Neuronal stem cell (in vitro differentiated cells): ENCODE data around the gene PRSS12.
"Not testable (repeated sequence)": the region's sequence is repeated elsewhere in the genome, so short reads cannot be mapped to it uniquely, and the experiment has no call there.

Source experiments
- DNase-seq: peaks from one replicate; pipeline ENCODE4 v3.0.0-alpha.2; 2013; ENCODE audit warnings: low spot score
- H2AFZ ChIP-seq: one replicate; pipeline ENCODE4 v1.6.1; 2013; ENCODE audit warnings: mild to moderate bottlenecking, low read length, inconsistent platforms
- H2AK5ac ChIP-seq: 2 replicates; pipeline ENCODE4 v1.6.1; 2013; ENCODE audit warnings: low read depth, mild to moderate bottlenecking, inconsistent platforms, low read length, moderate library complexity, mixed read lengths
- H2BK120ac ChIP-seq: 2 replicates; pipeline ENCODE4 v1.6.1; 2013; ENCODE audit warnings: low read depth, mild to moderate bottlenecking, inconsistent platforms, low read length, moderate library complexity, mixed read lengths
- H2BK12ac ChIP-seq: one replicate; pipeline ENCODE4 v1.6.1; 2013; ENCODE audit warnings: low read length, inconsistent platforms
- H2BK15ac ChIP-seq: 2 replicates; pipeline ENCODE4 v1.6.1; 2013; ENCODE audit warnings: mild to moderate bottlenecking, low read length, inconsistent platforms, mixed read lengths
- H2BK5ac ChIP-seq: one replicate; pipeline ENCODE4 v1.6.1; 2013; ENCODE audit warnings: inconsistent platforms, mild to moderate bottlenecking, low read length, moderate library complexity
- H3K14ac ChIP-seq: one replicate; pipeline ENCODE4 v1.6.1; 2013; ENCODE audit warnings: low read length, inconsistent platforms
- H3K18ac ChIP-seq: 2 replicates; pipeline ENCODE4 v1.6.1; 2013; ENCODE audit warnings: low read length, inconsistent platforms
- H3K23ac ChIP-seq: 2 replicates; pipeline ENCODE4 v1.6.1; 2013; ENCODE audit warnings: low read depth, mild to moderate bottlenecking, mixed read lengths, low read length, inconsistent platforms; ENCODE audit not compliant: poor library complexity
- H3K27ac ChIP-seq: replicated peaks from 3 replicates; pipeline ENCODE4 v1.5.1; 2013; ENCODE audit warnings: low read length, inconsistent platforms
- H3K27me3 ChIP-seq, 3 experiments: 2 replicates each; pipeline ENCODE4 v1.6.1; 2013; ENCODE audit warnings: low read length in 3 of 3, mild to moderate bottlenecking in 2 of 3, inconsistent platforms in 1 of 3, low read depth in 1 of 3, mixed read lengths in 1 of 3, moderate library complexity in 1 of 3; ENCODE audit not compliant: control insufficient read depth in 3 of 3, insufficient read depth in 3 of 3
- H3K36me3 ChIP-seq, 2 donors: replicated peaks in 1 of 2; 2 replicates each; pipeline ENCODE4 v1.6.1; 2013; ENCODE audit warnings: low read length in 2 of 2; ENCODE audit not compliant: control insufficient read depth in 2 of 2, insufficient read depth in 2 of 2
- H3K4ac ChIP-seq: 2 replicates; pipeline ENCODE4 v1.6.1; 2013; ENCODE audit warnings: inconsistent platforms, mild to moderate bottlenecking, low read length, moderate library complexity
- H3K4me1 ChIP-seq, 2 donors: 1 replicate in 1 of 2; 2 replicates in 1 of 2; pipeline ENCODE4 v1.6.1; 2013; ENCODE audit warnings: low read length in 2 of 2, low read depth in 1 of 2; ENCODE audit not compliant: control insufficient read depth in 2 of 2, insufficient read depth in 1 of 2
- H3K4me2 ChIP-seq: one replicate; pipeline ENCODE4 v1.6.1; 2013; ENCODE audit warnings: mild to moderate bottlenecking, low read length, inconsistent platforms; ENCODE audit not compliant: insufficient read depth, poor library complexity, severe bottlenecking
- H3K4me3 ChIP-seq, 2 donors: 2 replicates each; pipeline ENCODE4 v1.5.1; 2013; ENCODE audit warnings: low read length in 2 of 2, mild to moderate bottlenecking in 2 of 2, inconsistent platforms in 1 of 2, moderate library complexity in 1 of 2
- H3K79me1 ChIP-seq: one replicate; pipeline ENCODE4 v1.6.1; 2013; ENCODE audit warnings: low read depth, mild to moderate bottlenecking, inconsistent platforms, low read length, moderate library complexity
- H3K9ac ChIP-seq: one replicate; pipeline ENCODE4 v1.6.1; 2013; ENCODE audit warnings: mild to moderate bottlenecking, low read depth, low read length, inconsistent platforms; ENCODE audit not compliant: poor library complexity
- H3K9me3 ChIP-seq, 2 donors: replicated peaks in 1 of 2; 2 replicates each; pipeline versions ENCODE3 to v1.6.1; 2013; ENCODE audit warnings: low read length in 2 of 2, mild to moderate bottlenecking in 2 of 2, inconsistent platforms in 1 of 2, low read depth in 1 of 2, mixed read lengths in 1 of 2, moderate library complexity in 1 of 2; ENCODE audit not compliant: control insufficient read depth in 2 of 2, insufficient read depth in 1 of 2
- H4K8ac ChIP-seq: one replicate; pipeline ENCODE4 v1.6.1; 2013; ENCODE audit warnings: low read depth, mild to moderate bottlenecking, inconsistent platforms, low read length, moderate library complexity
- H4K91ac ChIP-seq: one replicate; pipeline ENCODE4 v1.6.1; 2013; ENCODE audit warnings: low read length, low read depth, mild to moderate bottlenecking, inconsistent platforms; ENCODE audit not compliant: poor library complexity
- WGBS, 2 donors: extraction: QIAGEN DNeasy Blood & Tissue Kit; methylation state at CpG; one replicate each; pipeline ENCODE4 v1.1.7; 2013; ENCODE audit warnings: missing lambda C conversion rate in 2 of 2, mixed read lengths in 1 of 2; ENCODE audit not compliant: insufficient read length in 2 of 2, insufficient replicate concordance in 1 of 2; ENCODE audit errors: extremely low coverage in 2 of 2; 5-methylcytosine and 5-hydroxymethylcytosine counted together

Gene PRSS12

DNA sequence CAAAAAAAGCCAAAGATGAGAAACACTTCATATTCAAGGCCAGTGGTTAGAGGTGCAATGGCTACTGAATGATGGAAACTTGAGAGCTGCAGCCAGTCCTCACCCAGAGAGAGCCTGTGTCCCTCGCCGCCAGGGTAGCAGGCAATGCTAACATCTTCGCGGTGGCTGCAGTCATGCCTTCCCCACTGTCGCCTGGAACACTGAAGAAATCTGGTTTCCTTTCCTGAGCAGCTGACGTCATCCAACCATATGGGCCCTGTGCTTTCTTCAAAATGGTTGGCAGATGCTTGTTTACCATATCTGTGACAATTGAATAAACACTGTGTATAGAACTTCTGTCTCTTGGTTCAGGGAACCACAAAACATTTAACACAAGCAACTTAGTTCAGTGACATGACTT, 39.7 kb downstream of the PRSS12 start:
- H2BK12ac ChIP-seq, result no peak overlapping the region
- DNase-seq, result no peak
- H3K27me3 ChIP-seq, result no peaks in the 10 kb centered on the region
- no peak overlapping the region for H3K9ac ChIP-seq
- H2BK120ac ChIP-seq, result no peak overlapping the region
- peak overlapping the region; percentile 21 for H2AFZ ChIP-seq
- H4K8ac ChIP-seq, result no peak overlapping the region
- WGBS, 2 donors, result no CpG with 5 or more reads among the region's 6 CpGs
- no peak overlapping the region for H3K4ac ChIP-seq
- H3K23ac ChIP-seq, result no peak overlapping the region
- H3K18ac ChIP-seq, result no peak overlapping the region
- H3K4me3 ChIP-seq, result no peak overlapping the region
- no peak overlapping the region for H3K14ac ChIP-seq
- H3K4me2 ChIP-seq, result no peak overlapping the region
- no peaks in the 10 kb centered on the region for H3K79me1 ChIP-seq
- no peaks in the 10 kb centered on the region for H3K36me3 ChIP-seq
- no peak overlapping the region for H2BK15ac ChIP-seq
- no peaks in the 10 kb centered on the region for H3K4me1 ChIP-seq
- no peaks in the 10 kb centered on the region for H3K9me3 ChIP-seq
- no peak overlapping the region for H4K91ac ChIP-seq
- H3K27ac ChIP-seq, result no peak overlapping the region
- no peak overlapping the region for H2BK5ac ChIP-seq
- H2AK5ac ChIP-seq, result no peak overlapping the region

DNA sequence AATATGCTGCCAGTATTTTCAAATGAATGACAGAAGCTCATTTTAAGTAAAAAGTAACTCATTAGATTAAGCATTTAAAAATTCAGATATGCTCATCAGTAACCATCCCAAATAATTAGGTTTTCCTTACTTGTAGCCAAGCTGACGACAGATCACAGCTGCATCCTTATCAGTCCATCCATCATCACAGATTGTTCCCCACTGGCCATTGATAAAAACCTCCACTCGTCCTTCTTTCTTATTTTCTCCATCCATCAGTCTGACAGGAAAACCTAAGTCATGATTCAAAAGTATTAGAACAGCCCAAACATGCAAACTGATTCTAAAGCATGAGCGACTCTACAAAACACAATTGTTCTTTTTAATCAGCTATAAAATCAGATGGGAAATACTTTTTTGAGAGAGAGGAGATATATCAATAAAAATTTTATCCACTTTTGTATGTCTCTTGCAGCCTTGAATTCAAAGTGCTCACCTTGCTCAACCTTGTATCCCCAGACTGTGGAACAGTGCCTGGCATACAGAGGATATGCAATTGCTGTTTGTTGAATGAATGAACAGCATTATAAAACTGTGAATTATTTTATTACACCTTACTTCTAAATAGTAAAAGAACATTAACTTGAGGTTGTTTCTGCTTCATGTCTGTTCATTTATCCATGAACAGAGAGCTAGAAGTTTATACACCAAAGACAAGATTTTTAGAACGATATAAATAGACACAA, 44.3 kb downstream of the PRSS12 start:
- no peak overlapping the region for H3K27ac ChIP-seq
- no peak for DNase-seq
- no peak overlapping the region for H3K4ac ChIP-seq
- H2BK5ac ChIP-seq, result no peak overlapping the region
- H3K23ac ChIP-seq, result no peak overlapping the region
- H4K91ac ChIP-seq, result no peak overlapping the region
- H2BK15ac ChIP-seq, result no peak overlapping the region
- no peak overlapping the region for H3K4me3 ChIP-seq
- no peak overlapping the region for H2AK5ac ChIP-seq
- no peak overlapping the region for H3K18ac ChIP-seq
- H4K8ac ChIP-seq, result no peak overlapping the region
- no peak overlapping the region for H2BK12ac ChIP-seq
- no CpG with 5 or more reads among the region's 4 CpGs for WGBS, 2 donors
- no peaks in the 10 kb centered on the region for H3K4me1 ChIP-seq
- no peak overlapping the region for H2BK120ac ChIP-seq
- no peak overlapping the region for H3K4me2 ChIP-seq
- H3K9me3 ChIP-seq, result no peaks in the 10 kb centered on the region
- H2AFZ ChIP-seq, result no peak overlapping the region
- no peaks in the 10 kb centered on the region for H3K36me3 ChIP-seq
- H3K14ac ChIP-seq, result no peak overlapping the region
- H3K27me3 ChIP-seq, result no peaks in the 10 kb centered on the region
- H3K9ac ChIP-seq, result no peak overlapping the region
- no peaks in the 10 kb centered on the region for H3K79me1 ChIP-seq

DNA sequence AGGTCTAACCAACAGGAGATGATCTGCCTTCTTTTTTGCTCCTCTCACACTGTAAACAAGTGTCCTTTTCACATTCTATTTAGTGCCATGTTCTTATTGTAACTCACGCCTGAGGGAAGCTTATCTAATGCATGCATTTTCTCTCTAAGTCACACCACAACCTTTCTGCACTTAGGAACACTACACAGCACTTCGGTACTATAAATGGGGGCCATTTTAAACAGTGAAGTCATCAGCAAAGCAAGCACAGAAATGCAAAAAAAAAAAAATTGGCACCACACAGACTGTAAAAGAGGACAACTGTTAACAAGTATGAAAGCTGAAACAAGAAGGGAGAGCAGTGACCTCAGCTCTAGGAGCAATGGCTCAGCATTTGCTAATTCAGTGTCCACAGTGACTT, 45.2 kb downstream of the PRSS12 start:
- Histone ChIP-seq H3K79me1 (no peaks in the 10 kb centered on the region), H3K9ac (no peak overlapping the region), H3K9me3 (no peaks in the 10 kb centered on the region), H3K4me1 (no peaks in the 10 kb centered on the region), H3K4me2 (no peak overlapping the region), H3K14ac (no peak overlapping the region), H2BK120ac (no peak overlapping the region), H3K4ac (no peak overlapping the region), H3K23ac (no peak overlapping the region), H2AFZ (peak overlapping the region; percentile 11), H4K91ac (no peak overlapping the region), H2AK5ac (no peak overlapping the region), H3K27ac (no peak overlapping the region), H3K27me3 (no peaks in the 10 kb centered on the region), H2BK15ac (no peak overlapping the region), H3K4me3 (no peak overlapping the region), H3K18ac (no peak overlapping the region), H4K8ac (no peak overlapping the region), H2BK12ac (no peak overlapping the region), H3K36me3 (no peaks in the 10 kb centered on the region), H2BK5ac (no peak overlapping the region)
- no peak for DNase-seq
- no CpG with 5 or more reads among the region's 2 CpGs for WGBS, 2 donors

DNA sequence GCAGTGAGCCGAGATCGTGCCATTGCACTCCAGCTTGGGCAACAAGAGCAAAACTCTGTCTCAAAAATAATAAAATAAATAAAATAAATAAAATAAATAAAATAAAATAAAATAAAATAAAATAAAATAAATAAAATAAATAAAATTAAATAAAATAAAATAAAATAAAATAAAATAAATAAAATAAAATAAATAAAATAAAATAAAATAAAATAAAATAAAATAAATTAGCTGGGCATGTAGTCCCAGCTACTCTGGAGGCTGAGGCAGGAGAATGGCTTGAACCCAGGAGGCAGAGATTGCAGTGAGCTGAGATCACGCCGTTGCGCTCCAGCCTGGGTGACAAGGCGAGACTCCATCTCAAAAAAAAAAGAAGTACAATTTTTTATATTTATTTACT, 53.2 kb downstream of the PRSS12 start:
- not testable (repeated sequence) for H3K27ac ChIP-seq, H2AFZ ChIP-seq, H2BK12ac ChIP-seq, H2AK5ac ChIP-seq, H4K8ac ChIP-seq, H3K23ac ChIP-seq, H2BK5ac ChIP-seq, H3K36me3 ChIP-seq, H3K14ac ChIP-seq, H3K79me1 ChIP-seq, H4K91ac ChIP-seq, H3K4me1 ChIP-seq, H3K4ac ChIP-seq, H3K18ac ChIP-seq, H2BK15ac ChIP-seq, H3K4me3 ChIP-seq, H3K9ac ChIP-seq, H3K27me3 ChIP-seq, H3K4me2 ChIP-seq, H3K9me3 ChIP-seq, DNase-seq, H2BK120ac ChIP-seq
- WGBS, 2 donors, result no CpG with 5 or more reads among the region's 6 CpGs
